Activated CD8-positive, alpha-beta memory T cell treated with anti-CD3 and anti-CD28 coated beads, Interleukin-2, amount 10 ng/mL, durations not matched to agents 7 days and 5 days (primary cell): ENCODE results near the gene AP1AR. TPM values are rescaled to one million over a fixed set of nuclear protein-coding genes. Genes with fewer than 3 reads are reported as not detected.

Experiments used
- ATAC-seq: fragments of 150-1000 bp; cut with Tn5 transposase; one replicate; pipeline ENCODE4 v1.10.0; 2021; ENCODE audit warnings: moderate library complexity
- CTCF ChIA-PET: fragments of 350-600 bp; sonication (Branson Sonifier 250); formaldehyde crosslinking; loops from one replicate; lab custom pipeline; 2021; ENCODE audit warnings: antibody characterized with exemption; lab: Charles Lee
- DNase-seq: peaks from one replicate; pipeline ENCODE4 v3.0.0-alpha.2; 2020
- H3K27ac Mint-ChIP-seq: one replicate; pipeline ENCODE4 v1.8.0; 2021; ENCODE audit warnings: mild to moderate bottlenecking, mixed read lengths
- H3K27me3 Mint-ChIP-seq: one replicate; pipeline ENCODE4 v1.8.0; 2021; ENCODE audit warnings: mixed read lengths
- H3K36me3 Mint-ChIP-seq: one replicate; pipeline ENCODE4 v1.8.0; 2021; ENCODE audit warnings: mild to moderate bottlenecking, mixed read lengths
- H3K4me1 Mint-ChIP-seq: one replicate; pipeline ENCODE4 v1.8.0; 2021; ENCODE audit warnings: mixed read lengths
- H3K4me3 Mint-ChIP-seq: one replicate; pipeline ENCODE4 v1.8.0; 2021; ENCODE audit warnings: mild to moderate bottlenecking, moderate library complexity, mixed read lengths
- H3K9me3 Mint-ChIP-seq: one replicate; pipeline ENCODE4 v1.8.0; 2022; ENCODE audit warnings: low read depth, mixed read lengths
- total RNA-seq, 2 experiments: library from RNA; stranded (reverse); gene quantifications; one replicate each; pipeline ENCODE4 v1.2.3, GENCODE V29; 2021

AP1AR gene
- total RNA-seq, 2 experiments from 2014 or later: 13.6 to 17.8 TPM

GRCh38 chr4:112316360-112316759 lies 84.8 kb downstream of the AP1AR start:
- CTCF ChIA-PET: no interaction called here
- Mint-ChIP-seq H3K4me3 (no peak overlapping the region), H3K4me1 (peaks cover 18% of the 10 kb centered on the region), H3K36me3 (peaks cover 9% of the 10 kb centered on the region), H3K27ac (no peak overlapping the region), H3K9me3 (no peaks in the 10 kb centered on the region), H3K27me3 (no peaks in the 10 kb centered on the region)
- no peak for ATAC-seq
- DNase-seq: no peak

- Mint-ChIP-seq H3K27ac (no peak overlapping the region), H3K9me3 (no peaks in the 10 kb centered on the region), H3K27me3 (no peaks in the 10 kb centered on the region), H3K36me3 (peaks cover 9% of the 10 kb centered on the region), H3K4me1 (peaks cover 26% of the 10 kb centered on the region), H3K4me3 (no peak overlapping the region)
- ATAC-seq (peak; percentile 89), DNase-seq (no peak)
- CTCF ChIA-PET: interaction anchor here (1.2 to 5.0 kb wide), 4 partner anchors 8 to 32 kb away, joined by 3 to 23 read pairs (median 4); partner anchors contain the start of gene TIFA
Measured at GRCh38 chr4:112318239-112319142, 86.9 kb downstream of the AP1AR start.

Other genes starting within 250 kb of the AP1AR start
- 1 to 10 TPM; 1.4 to 2.3 TPM for gene FAM241A, start 86.3 kb upstream of the AP1AR start, total RNA-seq
- gene TIFA, start 54.1 kb downstream of the AP1AR start, total RNA-seq: 10 to 100 TPM; 29.0 to 32.5 TPM
- 10 to 100 TPM in 1 of 2 experiments, 1 to 10 TPM in 1; 7.3 to 17.7 TPM for gene ALPK1, start 65.6 kb downstream of the AP1AR start, total RNA-seq